GM12874 (cell line): ENCODE results near the gene PKNOX2.

Experiments used
- TF ChIP-seq, protein P1 (sequence below): IDR thresholded peaks from 2 replicates; pipeline ENCODE4 v1.5.1; 2011; ENCODE audit warnings: low read depth, mild to moderate bottlenecking, control low read depth, low read length, moderate library complexity; ENCODE audit not compliant: insufficient read depth

The PKNOX2 gene

GRCh38 chr11:125346179-125346530 lies 181.6 kb downstream of the PKNOX2 start:
- TF ChIP-seq, protein P1, sequence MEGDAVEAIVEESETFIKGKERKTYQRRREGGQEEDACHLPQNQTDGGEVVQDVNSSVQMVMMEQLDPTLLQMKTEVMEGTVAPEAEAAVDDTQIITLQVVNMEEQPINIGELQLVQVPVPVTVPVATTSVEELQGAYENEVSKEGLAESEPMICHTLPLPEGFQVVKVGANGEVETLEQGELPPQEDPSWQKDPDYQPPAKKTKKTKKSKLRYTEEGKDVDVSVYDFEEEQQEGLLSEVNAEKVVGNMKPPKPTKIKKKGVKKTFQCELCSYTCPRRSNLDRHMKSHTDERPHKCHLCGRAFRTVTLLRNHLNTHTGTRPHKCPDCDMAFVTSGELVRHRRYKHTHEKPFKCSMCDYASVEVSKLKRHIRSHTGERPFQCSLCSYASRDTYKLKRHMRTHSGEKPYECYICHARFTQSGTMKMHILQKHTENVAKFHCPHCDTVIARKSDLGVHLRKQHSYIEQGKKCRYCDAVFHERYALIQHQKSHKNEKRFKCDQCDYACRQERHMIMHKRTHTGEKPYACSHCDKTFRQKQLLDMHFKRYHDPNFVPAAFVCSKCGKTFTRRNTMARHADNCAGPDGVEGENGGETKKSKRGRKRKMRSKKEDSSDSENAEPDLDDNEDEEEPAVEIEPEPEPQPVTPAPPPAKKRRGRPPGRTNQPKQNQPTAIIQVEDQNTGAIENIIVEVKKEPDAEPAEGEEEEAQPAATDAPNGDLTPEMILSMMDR = no peak

DNA sequence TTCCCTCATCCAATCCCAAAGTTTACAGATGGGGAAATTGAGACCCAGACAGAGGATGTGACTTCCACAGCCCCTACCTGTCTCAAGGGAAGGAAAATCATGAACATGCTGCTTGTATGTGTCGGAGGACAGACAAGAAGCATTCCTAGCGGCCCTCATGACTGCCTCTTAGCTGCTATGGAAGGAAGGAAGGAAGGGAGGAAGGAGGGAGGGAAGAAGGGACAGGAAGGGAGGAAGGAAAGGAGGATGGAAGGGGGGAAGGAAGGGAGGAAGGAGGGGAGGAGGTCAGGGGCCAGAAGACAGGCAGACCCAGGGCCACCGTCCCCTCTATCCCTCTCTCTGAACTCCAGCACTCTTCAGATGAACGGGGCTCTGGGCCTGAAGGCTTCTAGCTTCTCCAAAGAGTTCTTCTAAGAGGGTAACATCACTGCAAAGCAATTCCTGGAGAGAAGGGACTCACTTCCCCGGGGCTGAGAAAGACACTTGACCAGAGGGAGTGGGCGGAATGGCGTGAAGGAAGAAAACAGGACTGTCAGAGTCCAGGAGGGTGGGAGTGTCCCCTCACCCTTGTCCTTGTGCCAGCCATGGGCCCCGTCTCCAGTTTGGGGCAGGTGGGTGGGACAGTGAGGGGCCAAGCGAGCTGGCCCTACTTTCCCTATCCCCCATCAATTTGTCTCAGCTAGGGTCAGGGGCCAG lies 182.2 kb downstream of the PKNOX2 start:
- TF ChIP-seq, protein P1 = no peak

- TF ChIP-seq, protein P1 = no peak
Measured at GRCh38 chr11:125347261-125347585, 182.7 kb downstream of the PKNOX2 start.

DNA sequence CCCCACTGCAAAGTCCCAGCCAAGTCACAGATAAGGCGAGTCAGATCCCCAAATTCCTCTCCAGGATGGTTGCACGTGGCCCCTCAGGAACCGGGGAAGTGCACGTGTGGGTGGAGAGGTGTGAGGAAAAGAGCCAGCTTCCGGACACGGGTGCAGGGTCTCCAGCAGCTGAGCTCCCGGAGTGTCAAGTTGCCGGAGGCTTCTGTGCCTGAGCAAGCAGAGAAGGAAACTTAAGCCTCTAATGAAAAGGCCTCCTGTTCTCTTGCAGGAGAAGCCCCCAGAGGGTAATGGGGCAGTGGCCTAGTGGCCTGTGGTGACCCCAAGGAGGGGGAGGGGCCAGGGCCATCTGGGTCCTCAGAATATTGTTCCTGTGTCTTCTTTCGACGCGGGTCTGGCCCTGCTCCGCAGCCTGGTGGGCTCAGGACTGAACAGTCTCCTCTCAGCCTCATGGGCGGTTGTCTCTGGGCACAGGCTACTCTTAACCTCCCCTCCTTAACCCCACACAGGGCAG lies 183.6 kb downstream of the PKNOX2 start:
- TF ChIP-seq, protein P1 = no peak

DNA sequence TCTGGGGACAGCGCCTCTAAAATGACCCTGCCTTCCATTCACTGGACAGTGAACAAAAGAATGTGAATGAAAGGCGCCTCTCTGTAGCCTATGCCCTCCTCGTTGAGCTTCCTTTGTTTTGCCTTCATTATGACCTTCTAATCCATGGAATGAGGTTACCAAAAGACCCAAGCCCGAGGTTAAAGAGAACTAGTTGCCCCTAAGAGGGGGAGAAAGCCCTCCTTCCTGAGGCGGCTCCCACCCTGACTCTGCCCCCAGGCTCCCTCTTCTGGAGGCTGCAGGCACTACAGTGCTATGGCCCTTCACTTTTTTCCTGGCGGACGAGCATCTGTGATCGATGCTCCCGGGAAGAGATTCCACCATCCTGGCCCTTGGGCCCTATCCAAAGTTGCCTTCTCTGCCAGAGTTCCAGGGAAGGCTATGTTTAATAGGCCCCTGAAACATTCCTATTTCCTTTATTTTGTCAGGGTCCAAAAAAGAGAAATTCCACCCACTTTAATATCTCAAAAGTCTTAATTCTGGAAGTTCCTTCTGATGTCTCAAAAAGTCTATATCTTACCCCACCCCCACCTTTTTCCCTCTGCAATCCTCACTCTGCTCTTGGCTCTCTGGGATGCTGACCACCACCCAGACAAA lies 184.2 kb downstream of the PKNOX2 start:
- TF ChIP-seq, protein P1 = peak; percentile 94

DNA sequence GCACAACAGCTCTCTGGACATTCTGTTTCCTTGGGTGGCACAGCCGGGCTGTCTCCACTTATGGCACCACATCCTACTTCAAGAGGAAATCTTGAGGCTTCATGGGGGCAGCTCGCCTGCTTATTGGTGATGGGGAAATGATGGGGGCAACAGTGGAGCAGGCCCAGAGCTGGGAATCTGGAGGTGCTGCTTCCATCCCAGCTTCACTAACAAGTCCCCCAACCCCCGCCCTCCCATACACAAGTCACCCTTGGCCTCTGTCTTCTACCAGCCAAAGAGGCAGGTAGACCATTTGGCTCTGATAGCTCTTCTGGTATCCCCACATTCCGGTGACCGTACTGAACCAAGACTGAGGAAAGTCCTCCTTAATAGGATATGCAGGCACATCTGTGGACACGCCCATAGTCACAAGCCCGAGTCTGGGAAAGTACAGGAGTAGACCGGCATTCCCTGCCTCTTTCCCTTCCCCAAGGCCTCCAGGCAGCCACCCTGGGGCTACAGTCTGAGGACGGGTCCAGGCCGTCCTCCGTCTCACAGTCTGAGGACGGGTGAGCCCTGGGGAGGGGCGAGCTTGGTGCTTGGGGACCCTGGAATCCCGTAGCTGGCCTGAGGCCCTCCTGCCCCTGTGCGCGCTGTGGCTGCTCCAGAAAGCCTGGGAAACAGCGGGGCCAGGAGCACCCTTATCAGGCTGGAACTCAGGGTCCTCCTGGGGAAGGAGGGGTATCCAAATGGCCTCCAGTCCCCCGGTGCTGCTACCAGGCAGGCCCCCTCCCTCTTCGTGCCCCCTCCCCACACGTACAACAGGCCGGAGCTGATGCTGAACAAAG lies 185.9 kb downstream of the PKNOX2 start:
- TF ChIP-seq, protein P1 = no peak
